ENCODE measurements around the gene KRTAP10-8.

Gene KRTAP10-8

DNA sequence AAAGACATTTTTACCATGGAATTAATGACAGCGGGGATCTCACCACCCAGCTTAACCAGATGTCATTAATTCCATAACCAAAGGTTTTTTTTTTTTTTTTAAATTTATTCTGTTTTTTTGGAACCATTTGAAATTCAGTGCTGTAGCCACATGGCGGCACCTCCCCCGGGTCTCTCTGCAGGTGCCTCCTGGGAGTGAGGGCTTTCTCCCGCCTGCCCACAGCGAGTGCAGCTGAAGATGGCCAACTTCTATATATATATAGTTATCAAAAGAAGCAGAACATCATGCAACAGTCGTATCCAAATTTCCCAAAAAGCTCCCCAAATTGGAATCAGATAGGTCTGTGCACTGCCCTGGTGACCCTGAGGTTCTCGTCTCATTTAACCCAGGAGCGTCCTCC, 3.6 kb downstream of the KRTAP10-8 start:
- no peak for TF ChIP-seq CTCF (IDR thresholded peaks at IDR 0.05; ENCODE audit: poor library complexity, severe bottlenecking)
- DNase-seq (ENCODE audit: low spot score) (no peak), ATAC-seq (ENCODE audit: low read depth) (no peak)
- H3K27me3 ChIP-seq (ENCODE audit: insufficient read depth, poor library complexity, severe bottlenecking) = peaks cover 21% of the 10 kb centered on the region
- no peak overlapping the region for H3K4me3 ChIP-seq (ENCODE audit: severe bottlenecking)
- H3K4me1 ChIP-seq (ENCODE audit: insufficient read depth, poor library complexity, severe bottlenecking) = no peaks in the 10 kb centered on the region
- H3K36me3 ChIP-seq (ENCODE audit: low read depth) = no peaks in the 10 kb centered on the region
- H3K9me3 ChIP-seq (ENCODE audit: severe bottlenecking) = no peaks in the 10 kb centered on the region
- no peak overlapping the region for H3K27ac ChIP-seq (ENCODE audit: poor library complexity, severe bottlenecking)

- DNase-seq (ENCODE audit: low spot score) (no peak), ATAC-seq (ENCODE audit: low read depth) (no peak)
- Histone ChIP-seq H3K36me3 (ENCODE audit: low read depth) (no peaks in the 10 kb centered on the region), H3K27me3 (ENCODE audit: insufficient read depth, poor library complexity, severe bottlenecking) (peaks cover 21% of the 10 kb centered on the region), H3K27ac (ENCODE audit: poor library complexity, severe bottlenecking) (no peak overlapping the region), H3K4me3 (ENCODE audit: severe bottlenecking) (no peak overlapping the region), H3K9me3 (ENCODE audit: severe bottlenecking) (no peaks in the 10 kb centered on the region), H3K4me1 (ENCODE audit: insufficient read depth, poor library complexity, severe bottlenecking) (no peaks in the 10 kb centered on the region)
- no peak for TF ChIP-seq CTCF (IDR thresholded peaks at IDR 0.05; ENCODE audit: poor library complexity, severe bottlenecking)
Observed at GRCh38 chr21:44615911-44616590, 4.2 kb downstream of the KRTAP10-8 start.

DNA sequence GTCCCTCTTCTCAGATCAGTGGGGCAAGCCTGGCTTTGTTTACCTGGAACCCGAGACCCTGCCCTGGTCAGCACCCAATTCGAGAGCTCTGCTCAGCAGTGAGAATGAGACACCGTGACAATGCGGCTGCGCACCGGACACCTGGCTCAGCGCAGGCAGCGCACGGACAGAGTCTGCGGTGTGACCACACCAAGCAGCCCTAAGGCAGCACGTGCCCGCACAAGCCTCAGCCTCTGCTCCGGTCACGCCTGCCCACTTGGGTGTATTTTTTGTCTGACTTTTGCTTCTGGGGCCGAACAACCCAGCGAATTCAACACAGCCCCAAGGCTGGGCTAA, 4.7 kb downstream of the KRTAP10-8 start:
- H3K4me1 ChIP-seq (ENCODE audit: insufficient read depth, poor library complexity, severe bottlenecking) = no peaks in the 10 kb centered on the region
- TF ChIP-seq CTCF (IDR thresholded peaks at IDR 0.05; ENCODE audit: poor library complexity, severe bottlenecking) = no peak
- no peak for DNase-seq (ENCODE audit: low spot score)
- no peak overlapping the region for H3K27ac ChIP-seq (ENCODE audit: poor library complexity, severe bottlenecking)
- peak; percentile 44; the same call in 1 of the 3 replicates for ATAC-seq (ENCODE audit: low read depth)
- H3K9me3 ChIP-seq (ENCODE audit: severe bottlenecking) = no peaks in the 10 kb centered on the region
- H3K27me3 ChIP-seq (ENCODE audit: insufficient read depth, poor library complexity, severe bottlenecking) = peaks cover 21% of the 10 kb centered on the region
- no peaks in the 10 kb centered on the region for H3K36me3 ChIP-seq (ENCODE audit: low read depth)
- no peak overlapping the region for H3K4me3 ChIP-seq (ENCODE audit: severe bottlenecking)

- no peak for TF ChIP-seq CTCF (IDR thresholded peaks at IDR 0.05; ENCODE audit: poor library complexity, severe bottlenecking)
- H3K4me3 ChIP-seq (ENCODE audit: severe bottlenecking) = no peak overlapping the region
- ATAC-seq (ENCODE audit: low read depth) = no peak
- no peaks in the 10 kb centered on the region for H3K4me1 ChIP-seq (ENCODE audit: insufficient read depth, poor library complexity, severe bottlenecking)
- H3K9me3 ChIP-seq (ENCODE audit: severe bottlenecking) = no peaks in the 10 kb centered on the region
- no peak overlapping the region for H3K27ac ChIP-seq (ENCODE audit: poor library complexity, severe bottlenecking)
- DNase-seq (ENCODE audit: low spot score) = no peak
- H3K27me3 ChIP-seq (ENCODE audit: insufficient read depth, poor library complexity, severe bottlenecking) = peaks cover 21% of the 10 kb centered on the region
- no peaks in the 10 kb centered on the region for H3K36me3 ChIP-seq (ENCODE audit: low read depth)
Observed at GRCh38 chr21:44617071-44617501, 5.2 kb downstream of the KRTAP10-8 start.

DNA sequence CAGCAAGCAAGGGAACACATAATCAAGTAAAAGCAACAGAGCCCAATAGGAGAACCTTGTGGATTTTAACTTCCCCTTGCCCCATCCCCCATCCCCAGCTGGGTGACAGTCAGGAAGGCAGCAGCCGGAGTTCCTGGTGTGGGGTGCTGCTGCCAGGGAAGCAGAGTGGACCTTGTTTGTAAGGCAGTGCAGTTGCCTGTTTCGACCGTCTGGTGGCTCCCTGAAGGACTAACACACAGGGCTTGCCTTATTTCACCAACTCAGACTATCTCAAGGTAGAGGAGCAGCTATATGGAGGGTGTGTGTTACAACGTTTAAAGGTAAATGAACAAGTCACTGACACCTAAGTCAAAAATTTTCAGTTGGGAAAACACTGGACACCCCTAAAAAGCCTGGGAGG, 6.6 kb downstream of the KRTAP10-8 start:
- TF ChIP-seq CTCF (IDR thresholded peaks at IDR 0.05; ENCODE audit: poor library complexity, severe bottlenecking) = no peak
- Histone ChIP-seq H3K4me1 (ENCODE audit: insufficient read depth, poor library complexity, severe bottlenecking) (no peaks in the 10 kb centered on the region), H3K9me3 (ENCODE audit: severe bottlenecking) (peaks cover 2% of the 10 kb centered on the region), H3K27ac (ENCODE audit: poor library complexity, severe bottlenecking) (no peak overlapping the region), H3K27me3 (ENCODE audit: insufficient read depth, poor library complexity, severe bottlenecking) (peaks cover 21% of the 10 kb centered on the region), H3K4me3 (ENCODE audit: severe bottlenecking) (no peak overlapping the region), H3K36me3 (ENCODE audit: low read depth) (no peaks in the 10 kb centered on the region)
- DNase-seq (ENCODE audit: low spot score) = no peak
- ATAC-seq (ENCODE audit: low read depth) = no peak
